CD4-positive, alpha-beta T cell treated with Interleukin-10 for 1 hour (primary cell): ENCODE measurements around the gene ANTXR1.

Experiments
- DNase-seq: peaks from one replicate; pipeline ENCODE4 v3.0.0-alpha.2; 2020

ANTXR1 gene

DNA sequence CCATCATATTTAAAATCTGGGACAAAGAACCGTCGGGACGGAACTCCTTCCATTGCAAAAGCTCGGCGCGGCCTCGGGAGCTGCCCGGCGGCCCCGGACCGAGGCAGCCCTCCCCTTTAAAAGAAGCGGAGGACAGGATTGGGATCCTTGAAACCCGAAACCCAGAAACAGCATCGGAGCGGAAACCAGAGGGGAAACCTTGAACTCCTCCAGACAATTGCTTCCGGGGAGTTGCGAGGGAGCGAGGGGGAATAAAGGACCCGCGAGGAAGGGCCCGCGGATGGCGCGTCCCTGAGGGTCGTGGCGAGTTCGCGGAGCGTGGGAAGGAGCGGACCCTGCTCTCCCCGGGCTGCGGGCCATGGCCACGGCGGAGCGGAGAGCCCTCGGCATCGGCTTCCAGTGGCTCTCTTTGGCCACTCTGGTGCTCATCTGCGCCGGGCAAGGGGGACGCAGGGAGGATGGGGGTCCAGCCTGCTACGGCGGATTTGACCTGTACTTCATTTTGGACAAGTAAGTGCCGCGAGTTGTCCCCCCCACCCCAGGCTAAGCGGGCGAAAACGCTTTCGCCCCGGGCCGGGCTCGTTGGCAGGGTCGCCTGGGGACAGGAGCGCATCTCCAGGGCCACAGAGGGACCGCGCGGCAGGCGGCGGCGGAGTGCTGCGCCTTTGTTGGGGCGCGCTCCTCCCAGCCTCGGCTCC, at the start of gene ANTXR1:
ANTXR1 (plus strand) TSS at position 38 of the 698 bp plus-strand sequence; CDS start at position 359, 321 bp downstream.
- DNase-seq, result no peak

DNA sequence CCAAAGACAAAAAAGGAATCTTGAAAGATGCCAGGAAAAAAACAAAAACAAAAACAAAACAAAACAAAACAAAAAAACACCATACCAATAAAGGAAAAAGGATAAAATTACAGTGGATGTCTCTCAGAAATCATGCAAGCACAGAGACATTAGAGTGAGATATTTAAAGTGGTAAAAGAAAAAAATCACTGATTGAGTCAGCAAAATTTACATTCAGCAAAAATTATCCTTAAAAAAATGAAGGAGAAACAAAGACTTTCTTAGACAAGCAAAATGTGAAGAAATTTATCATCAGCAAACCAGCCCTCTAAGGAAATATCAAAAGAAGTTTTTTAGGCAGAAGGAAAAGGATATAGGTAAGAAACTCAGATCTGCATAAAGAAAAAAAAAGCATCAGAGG, 48.7 kb upstream of the ANTXR1 start:
- DNase-seq, result no peak

DNA sequence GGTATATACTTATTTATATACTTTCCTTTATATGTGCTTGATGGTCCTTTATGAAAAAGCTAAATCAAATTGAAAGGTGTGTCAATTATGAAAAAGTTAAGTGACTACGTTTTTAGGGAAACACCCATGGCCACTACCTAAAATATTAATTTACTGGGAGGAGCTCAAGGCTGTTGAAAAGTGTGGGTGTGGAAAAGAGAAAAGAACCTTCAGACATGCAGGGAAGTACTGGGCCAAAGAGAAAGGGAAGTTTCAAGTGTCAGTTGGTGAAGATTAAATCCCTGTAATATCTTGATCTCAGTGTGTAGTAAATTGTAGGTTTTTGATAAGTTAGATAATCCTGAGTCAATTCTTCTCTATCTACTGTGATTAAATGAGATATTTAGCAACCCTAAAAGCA, 44.8 kb upstream of the ANTXR1 start:
- DNase-seq, result no peak

DNA sequence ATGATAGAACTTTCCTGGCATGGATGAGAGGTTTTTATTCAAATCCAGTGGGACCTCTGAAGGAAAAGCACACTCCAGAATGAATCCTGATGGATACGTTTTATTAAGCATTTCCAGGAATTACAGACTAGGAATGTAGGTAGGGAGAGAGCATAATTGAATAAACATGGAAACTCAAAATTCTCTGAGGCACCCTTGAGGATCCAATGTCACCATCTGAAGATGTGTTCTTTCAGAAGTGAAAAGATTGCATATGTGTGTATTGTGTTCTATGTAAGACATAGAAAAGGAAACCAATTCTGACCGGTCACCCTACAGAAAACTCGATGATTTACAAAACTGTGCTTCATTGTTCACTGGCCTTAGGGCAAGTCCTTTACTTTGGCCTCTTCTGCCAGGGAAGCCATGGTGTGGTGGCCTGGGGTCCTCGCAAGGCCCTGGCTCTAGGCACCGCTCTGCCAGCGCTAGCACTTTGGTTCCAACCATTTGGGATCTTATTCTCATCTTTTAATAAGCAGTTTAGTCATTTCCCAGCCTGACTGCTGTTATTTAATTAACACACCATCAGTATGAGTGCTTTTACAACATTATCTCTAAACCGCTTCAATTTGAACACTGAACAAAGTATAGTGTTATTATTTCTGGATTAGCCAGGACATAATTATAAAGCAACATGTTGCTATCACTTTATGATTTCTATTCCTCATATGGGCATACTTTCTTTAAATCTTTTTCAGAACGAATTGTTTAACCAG, 43.1 kb upstream of the ANTXR1 start:
- DNase-seq, result no peak

GRCh38 chr2:68970566-68971265, 42.3 kb upstream of the ANTXR1 start:
- no peak for DNase-seq

DNA sequence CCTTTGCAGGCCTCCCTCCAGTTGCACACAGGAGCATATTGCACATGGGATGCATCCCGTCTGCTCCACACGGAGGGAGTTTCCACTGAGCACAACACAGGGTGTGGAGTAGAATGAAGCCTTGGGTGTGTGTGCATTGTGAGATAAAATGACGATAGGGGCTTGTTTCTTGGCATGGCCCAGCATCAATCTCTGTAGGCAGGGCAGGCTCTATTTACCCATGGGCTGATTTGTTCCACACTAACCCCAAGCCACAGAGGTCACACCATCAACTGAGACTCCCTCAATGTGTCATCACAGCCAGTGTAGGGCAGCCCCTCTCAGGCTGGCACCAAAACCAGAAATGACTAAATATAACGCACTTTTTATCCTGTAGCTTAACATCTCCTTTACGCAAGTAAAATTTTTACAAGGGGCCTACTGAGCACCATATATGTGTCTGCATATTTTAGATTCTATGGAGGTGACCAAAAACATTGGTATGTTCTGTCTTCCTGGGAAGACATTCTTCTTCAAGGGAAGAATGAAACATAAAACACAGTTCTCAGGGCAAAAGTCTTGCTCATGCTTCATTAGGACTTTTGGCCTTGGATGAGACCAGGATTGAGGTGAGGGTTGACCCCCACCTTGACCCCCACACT, 41.3 kb upstream of the ANTXR1 start:
- DNase-seq, result no peak

DNA sequence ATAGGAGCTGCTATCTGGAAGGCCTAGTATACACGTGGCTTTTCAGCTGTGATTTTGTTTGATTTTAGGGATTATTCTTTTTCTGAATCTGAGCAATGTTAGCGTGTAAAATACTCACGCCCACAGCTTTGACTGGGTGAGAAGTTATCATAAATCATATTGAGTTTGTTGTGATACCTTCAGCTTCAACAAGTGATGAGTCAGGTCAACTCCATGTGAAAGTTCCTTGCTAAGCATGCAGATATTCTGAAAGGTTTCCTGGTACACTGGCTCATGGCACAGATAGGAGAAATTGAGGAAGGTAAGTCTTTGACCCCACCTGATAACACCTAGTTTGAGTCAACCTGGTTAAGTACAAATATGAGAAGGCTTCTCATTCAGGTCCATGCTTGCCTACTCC, 38.7 kb upstream of the ANTXR1 start, which contains the start of gene GKN1:
GKN1 (plus strand) TSS at position 386 of the 400 bp plus-strand sequence. CDS start 42 bp downstream, outside the sequence.
- DNase-seq, result no peak

- no peak for DNase-seq
Observed at GRCh38 chr2:68974946-68975665, 37.9 kb upstream of the ANTXR1 start.

DNA sequence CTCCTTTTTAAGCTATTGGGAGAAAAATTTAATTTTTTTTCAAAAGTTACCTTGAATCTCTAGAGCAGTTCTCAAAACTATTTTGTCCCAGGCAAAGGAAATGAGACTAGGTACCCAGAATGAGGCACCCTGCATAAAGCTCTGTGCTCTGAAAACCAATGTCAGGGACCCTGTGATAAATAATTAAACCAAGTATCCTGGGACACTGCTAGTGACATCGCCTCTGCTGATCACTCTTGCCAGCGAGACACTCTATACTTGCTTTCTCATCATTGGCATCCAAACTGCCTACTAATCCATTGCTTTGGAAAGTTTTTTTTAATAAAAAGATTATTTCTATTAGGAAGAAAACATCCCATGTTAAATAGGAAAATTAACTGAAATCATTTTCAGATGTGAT, 37.1 kb upstream of the ANTXR1 start:
- no peak for DNase-seq

GRCh38 chr2:68977453-68977852, 35.5 kb upstream of the ANTXR1 start:
- DNase-seq, result no peak

- DNase-seq, result no peak
Observed at GRCh38 chr2:68978098-68978497, 34.9 kb upstream of the ANTXR1 start.

DNA sequence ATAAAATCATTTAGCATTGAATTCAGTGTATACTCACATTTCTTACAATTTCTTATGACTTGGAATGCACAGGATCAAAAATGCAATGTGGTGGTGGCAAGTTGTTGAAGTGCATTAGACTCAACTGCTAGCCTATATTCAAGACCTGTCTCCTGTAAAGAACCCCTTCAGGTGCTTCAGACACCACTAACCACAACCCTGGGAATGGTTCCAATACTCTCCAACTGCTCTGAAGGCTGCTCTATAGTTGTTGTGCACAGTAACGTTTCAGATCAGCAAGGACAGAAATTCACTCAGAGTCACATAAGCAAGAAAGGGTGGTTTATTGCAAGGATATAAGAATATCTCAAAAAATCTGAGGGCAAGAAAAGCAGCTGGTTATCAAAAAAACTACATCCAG, 32.0 kb upstream of the ANTXR1 start:
- DNase-seq, result no peak

DNA sequence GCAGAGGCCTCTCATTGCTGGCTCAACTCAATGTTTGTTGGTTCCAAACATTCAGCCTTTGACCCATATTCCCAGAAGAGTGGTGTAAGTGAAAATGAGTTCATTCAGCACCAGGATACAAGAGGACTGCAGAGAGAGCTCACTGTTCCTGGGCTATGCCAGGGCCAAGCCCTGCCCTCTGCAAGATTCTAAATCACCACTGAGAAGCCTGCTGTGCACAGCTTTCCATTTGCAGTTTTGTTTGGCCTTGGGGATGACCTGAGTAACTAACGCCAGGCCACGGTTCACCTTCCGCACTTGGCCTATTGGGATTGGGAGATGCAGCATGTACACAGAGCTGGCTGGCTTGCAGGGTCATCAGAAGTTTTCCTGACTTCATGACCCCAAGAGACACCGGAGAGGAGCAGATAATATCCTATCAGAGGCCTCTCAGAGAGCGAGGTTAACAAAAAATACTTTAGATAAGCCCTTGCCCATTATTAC, 25.9 kb upstream of the ANTXR1 start:
- no peak for DNase-seq

- no peak for DNase-seq
Observed at GRCh38 chr2:68989035-68989434, 23.9 kb upstream of the ANTXR1 start.

- no peak for DNase-seq
Observed at GRCh38 chr2:68992341-68992740, 20.6 kb upstream of the ANTXR1 start.

- no peak for DNase-seq
Observed at GRCh38 chr2:68992933-68993332, 20.0 kb upstream of the ANTXR1 start.

DNA sequence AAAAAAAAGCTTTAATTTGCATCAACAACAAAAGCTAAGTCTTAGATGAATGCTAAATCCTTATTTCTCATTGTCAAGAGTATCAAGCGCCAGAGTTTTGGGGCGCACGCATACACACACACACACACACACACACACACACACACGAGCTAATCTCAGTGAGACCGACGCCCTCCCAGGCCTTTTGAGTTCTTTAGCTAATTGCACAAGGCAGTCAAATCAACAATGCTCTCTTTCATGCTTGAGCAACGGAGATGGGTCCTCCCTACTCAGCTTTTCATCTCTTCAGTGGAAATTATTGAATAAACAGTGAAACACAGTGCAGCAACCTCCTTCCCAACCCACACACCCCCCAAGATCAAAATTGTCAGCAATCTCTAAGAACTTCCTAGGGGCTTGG, 19.3 kb upstream of the ANTXR1 start:
- no peak for DNase-seq

GRCh38 chr2:68994864-68995263, 18.1 kb upstream of the ANTXR1 start:
- no peak for DNase-seq

DNA sequence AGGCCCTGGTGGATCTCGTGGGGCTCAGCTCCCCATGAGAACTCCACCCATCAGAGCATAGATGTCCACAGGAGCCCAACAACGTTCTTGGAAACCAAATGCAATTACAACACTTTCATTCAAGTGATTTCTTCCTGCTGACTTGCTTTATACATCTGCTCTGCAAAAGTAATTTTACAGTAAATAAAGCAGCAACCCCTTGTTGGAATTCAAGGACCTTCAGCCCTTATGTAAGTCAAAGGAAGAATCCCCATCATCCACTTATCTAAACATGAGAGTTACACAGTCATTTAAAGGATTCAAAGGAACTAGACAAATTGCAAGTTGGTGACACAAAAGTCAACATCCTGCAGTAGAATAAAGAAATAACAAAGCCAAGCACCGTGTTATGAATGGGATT, 17.1 kb upstream of the ANTXR1 start:
- no peak for DNase-seq

DNA sequence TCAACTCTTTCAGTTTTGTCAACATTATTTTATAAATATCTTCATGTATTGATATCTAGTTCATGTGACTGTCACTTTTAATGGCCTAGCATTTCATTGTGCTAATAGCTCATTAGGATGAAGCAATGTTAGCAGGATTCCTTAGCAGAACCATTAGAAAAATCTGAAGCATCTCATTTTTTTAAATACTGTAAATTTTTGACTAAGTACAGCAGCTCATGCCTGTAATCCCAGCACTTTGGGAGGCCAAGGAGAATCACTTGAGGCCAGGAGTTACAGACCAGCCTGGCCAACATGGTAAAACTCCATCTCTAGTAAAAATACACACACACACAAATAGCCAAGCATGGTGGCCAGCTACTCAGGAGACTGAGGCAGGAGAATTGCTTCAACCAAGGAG, 15.6 kb upstream of the ANTXR1 start:
- DNase-seq, result no peak

- no peak for DNase-seq
Observed at GRCh38 chr2:69001879-69002278, 11.1 kb upstream of the ANTXR1 start.

- no peak for DNase-seq
Observed at GRCh38 chr2:69003731-69004130, 9.2 kb upstream of the ANTXR1 start.
